Activated CD4-positive, CD25-positive, alpha-beta regulatory T cell treated with anti-CD3 and anti-CD28 coated beads, Interleukin-2, amount 50 U/mL, for 24 hours (primary cell): ENCODE results near the gene DOC2B.
"Not testable (repeated sequence)": the region's sequence is repeated elsewhere in the genome, so short reads cannot be mapped to it uniquely, and the experiment has no call there.

Experiments used
- ATAC-seq, 2 donors: fragments of 150-1000 bp; cut with Tn5 transposase; one replicate each; pipeline ENCODE4 v1.10.0; 2021; ENCODE audit warnings: mild to moderate bottlenecking in 1 of 2, moderate library complexity in 1 of 2

DOC2B gene

DNA sequence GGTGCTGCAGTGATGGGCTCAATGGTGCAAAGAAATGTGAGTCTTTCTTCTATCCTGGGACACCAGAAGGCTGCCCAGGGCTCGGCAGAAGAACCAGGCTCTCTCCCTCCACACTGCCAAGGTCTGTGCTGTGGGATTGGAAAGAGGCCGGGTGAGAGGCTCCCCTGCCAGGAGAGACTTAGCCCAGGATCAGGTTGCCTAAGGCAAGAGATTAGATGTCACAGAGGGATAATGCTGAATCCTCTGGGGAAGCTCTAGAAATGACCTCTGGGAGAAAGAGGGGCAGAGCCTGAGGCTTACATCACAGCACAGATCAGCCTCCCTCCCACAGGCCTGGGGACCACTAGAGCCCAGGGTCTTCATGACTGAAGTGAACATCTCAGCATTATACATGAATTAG lies 5.7 kb upstream of the DOC2B start:
- no peak for ATAC-seq

DNA sequence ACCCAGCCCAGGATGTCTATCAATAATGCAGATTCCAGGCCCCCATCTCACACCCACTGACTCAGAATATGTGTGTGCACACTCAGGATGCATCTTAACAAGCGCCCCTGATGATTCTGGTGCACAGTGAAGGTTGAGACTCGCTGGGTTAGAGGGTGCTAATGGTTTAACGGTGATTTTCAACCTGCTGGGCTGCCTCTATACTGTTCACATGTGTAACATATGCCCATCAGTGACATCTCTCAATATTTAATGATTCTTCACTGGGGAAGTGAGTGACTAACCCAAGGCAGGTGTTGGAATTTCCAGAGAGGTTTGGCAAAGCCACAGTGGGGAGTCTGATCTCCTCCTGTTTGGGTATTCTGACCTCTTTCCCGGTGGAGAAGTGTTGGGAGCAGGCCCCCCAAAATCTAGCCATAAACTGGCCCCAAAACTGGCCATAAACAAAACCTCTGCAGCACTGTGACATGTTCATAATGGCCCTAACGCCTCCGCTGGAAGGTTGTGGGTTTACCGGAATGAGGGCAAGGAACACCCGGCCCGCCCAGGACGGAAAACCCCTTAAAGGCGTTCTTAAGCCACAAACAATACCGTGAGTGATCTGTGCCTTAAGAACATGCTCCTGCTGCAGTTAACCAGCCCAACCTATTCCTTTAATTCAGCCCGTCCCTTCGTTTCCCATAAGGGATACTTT lies 4.1 kb upstream of the DOC2B start:
- ATAC-seq, result peak in 1 of 2 donors; percentile 53

DNA sequence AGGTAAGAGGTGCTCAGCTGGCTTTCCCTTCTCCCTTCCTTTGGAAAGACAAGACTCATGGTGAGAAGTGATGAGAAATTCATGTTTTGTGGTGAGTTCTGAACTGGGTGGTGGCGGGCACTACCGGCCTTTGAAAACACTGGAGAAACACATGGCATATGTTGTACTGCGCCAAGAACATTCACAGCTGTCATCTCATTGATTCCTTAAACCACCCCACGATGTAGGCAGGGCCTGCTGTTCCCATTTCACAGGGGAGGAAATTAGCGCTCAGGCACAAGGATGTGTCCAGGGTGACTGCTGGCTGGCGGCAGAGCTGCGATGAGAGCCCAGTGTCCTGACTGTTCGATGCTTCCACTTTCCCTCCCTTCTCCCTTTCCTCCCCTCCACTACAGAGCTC lies 1.6 kb upstream of the DOC2B start:
- no peak for ATAC-seq

GRCh38 chr17:182050-182751 lies 751 bp upstream of the DOC2B start:
- no peak for ATAC-seq

- no peak for ATAC-seq
These were observed 837 bp downstream of the DOC2B start for GRCh38 chr17:180381-181244.

DNA sequence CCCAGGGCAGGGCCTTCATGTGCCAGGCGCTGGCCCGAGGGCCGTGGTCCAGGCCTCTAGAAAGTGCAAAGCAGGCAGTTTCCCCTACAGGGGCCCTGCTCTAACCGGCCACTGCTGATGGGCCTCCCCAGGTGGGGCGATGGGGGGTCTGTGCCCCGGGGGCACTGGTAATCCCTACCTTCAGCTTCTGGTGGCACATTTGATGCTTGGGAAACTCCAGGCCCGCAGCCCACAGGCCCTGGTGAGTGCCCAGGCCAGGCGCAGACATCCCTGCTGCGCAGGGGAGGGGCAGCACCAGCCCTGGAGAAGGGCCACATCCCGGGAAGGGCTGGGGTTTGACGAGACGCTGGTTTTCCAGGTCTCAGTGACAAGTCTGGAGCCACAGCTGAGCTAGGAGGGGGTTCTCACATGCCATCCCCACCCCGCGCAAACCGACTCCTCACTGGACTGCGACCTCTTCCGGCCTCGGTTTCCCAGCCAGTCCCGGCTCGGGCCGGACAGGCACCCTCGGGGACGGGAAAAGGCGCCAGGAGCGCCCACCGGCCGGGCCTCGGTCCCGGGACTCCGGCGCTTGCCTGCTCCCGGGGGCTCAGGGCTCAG lies 1.6 kb downstream of the DOC2B start:
- ATAC-seq, result no peak

GRCh38 chr17:179066-179432 lies 2.4 kb downstream of the DOC2B start:
- no peak for ATAC-seq

DNA sequence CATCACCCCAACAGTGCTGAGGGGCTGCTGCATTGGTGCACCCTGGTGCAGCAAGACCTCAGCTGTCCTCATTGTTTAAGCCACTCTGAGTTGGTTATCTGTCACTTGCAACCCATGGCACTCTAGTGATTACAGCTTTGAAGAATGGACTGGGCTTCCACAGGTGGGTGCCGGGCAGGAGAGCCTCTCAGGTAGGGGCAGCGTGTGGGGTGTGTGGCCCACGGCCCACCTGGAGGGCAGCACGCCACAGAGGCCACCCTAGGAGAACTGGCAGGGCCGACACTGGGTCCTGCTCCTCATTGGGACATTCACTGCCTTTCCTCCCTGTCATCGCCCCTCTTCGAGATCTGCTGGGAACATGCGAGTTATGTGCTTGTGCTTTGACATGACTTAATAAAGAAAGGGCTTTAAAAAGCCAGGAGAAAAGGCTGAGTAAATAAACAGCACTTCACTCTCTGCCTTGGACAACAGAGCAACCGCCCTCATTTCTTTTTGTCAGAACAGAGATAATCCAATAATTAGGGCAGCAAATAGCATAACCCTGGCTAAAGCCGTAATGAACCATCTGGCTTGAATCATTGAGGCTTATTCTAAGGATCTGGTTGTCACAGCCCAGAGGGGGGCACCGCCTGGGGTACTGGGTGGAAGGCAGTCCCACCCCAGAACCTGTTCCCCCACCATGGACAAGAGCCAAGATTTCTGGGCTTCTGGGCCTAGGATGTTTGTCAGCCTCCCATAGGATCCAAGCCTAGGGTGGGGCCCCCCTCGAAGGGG lies 3.0 kb downstream of the DOC2B start:
- no peak for ATAC-seq

DNA sequence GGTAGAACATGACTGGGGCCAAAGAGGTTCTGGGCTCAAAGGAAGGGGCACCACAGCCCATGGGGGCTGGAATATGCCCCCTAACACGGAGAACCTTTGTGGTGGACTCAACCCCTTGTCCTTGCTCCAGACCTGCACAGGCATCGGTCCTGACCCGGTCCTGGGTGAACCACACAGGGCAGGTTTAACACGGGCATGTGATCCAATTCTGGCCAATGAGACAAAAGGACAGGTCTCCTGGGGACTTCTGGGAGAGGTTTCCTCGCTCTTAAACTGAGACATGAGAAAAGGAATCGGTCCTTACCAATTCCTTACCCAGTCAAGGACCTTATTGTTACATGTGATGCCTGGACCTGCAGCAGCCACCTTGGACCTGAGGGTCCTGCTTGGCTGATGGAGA lies 3.7 kb downstream of the DOC2B start:
- ATAC-seq, result no peak

DNA sequence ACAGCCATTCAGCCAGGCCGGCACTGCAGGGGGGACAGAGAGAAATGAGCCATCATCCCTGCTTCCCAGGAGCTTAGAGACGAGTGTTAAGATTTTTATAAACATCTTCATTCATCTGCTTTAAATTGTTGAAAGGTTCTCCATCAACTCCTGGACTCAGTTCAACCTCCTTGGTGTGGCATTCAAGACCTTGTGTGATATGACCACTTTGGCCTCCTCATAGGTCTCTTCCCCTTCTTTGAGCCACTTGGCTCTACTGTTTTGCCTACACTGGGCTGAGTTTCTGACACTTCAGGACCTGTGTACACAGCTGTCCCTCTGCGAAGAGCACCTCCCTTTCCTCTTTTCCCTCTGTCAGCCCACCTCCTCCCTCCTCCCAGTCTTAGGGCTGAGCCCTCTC lies 4.3 kb downstream of the DOC2B start:
- no peak for ATAC-seq

DNA sequence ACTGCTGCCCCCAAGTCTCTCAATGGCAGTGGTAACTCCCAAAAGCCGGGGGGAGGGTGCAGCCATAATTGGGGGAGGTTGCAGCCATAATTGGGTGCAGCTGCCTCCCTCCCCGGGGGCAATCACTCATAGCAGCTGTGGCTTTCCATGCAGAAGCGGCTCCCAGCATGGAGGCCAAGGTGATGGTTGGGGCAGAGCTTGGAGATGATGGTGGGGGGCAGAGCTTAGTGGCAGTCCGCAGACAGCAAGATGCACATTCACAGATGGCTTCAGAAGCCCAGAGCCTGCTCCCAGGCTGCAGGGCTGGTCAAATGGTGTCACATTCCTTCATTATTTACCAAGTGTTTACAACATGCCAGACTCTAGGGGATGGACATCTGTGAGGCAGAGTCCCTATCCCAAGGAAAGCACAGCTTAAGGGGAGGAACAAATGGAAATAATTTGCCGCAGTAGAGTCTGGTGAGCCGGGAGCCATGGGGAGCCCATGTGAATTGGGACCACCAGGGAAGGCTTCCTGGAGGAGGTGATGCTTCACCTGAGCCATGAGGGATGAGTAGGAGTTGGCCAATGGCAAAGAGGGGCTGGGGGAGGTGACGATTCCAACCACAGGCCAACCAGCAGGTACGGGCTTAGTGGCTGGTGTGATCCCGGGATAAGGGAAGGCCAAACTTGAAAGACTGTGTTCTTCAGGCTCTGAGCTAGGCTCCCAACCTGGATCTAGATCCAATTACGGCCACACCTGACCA lies 8.1 kb downstream of the DOC2B start:
- ATAC-seq, result no peak

GRCh38 chr17:172401-172800 lies 9.0 kb downstream of the DOC2B start:
- ATAC-seq, result no peak

- no peak for ATAC-seq
These were observed 9.6 kb downstream of the DOC2B start for GRCh38 chr17:171871-172270.

DNA sequence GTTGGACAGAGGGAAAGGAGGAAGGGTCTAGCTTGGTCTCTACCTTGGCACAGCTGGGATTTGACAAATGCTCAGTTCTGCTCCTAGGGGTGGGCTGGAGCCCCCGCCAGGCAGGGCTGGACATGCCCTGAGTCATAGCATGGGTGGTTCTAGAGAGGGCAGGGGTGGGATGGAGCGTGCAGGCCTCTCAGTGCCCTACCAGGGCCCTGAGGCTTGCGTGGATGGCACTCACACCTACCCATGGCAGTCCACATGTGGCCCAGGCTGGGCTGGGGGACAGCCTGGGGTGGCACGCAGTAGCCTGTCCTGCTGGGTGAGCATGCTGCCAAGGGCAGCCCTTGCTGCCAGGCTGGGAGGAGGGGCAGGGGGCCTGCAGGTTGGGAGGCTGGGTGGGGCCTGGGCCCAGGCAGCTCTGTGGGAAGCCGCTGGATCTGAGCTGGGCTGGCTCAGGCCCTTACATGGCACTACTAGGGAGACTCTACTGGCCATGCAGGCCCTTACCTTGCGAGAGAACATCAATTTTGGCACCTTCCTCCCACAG lies 11.2 kb downstream of the DOC2B start:
- ATAC-seq, result no peak

DNA sequence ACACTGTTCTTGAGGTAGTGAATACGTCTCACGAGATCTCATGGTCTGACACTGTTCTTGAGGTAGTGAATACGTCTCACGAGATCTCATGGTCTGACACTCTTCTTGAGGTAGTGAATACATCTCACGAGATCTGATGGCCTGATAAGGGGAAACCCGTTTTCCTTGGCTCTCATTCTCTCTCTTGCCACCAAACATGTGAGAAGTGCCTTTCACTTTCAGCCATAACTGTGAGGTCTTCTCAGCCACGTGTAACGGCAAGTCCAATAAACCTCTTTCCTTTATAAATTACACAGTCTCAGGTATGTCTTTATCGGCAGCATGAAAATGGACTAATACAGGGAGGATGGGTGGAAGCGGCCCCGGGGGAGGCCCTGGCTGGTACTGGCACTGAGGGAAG lies 12.8 kb downstream of the DOC2B start:
- not testable (repeated sequence) for ATAC-seq

DNA sequence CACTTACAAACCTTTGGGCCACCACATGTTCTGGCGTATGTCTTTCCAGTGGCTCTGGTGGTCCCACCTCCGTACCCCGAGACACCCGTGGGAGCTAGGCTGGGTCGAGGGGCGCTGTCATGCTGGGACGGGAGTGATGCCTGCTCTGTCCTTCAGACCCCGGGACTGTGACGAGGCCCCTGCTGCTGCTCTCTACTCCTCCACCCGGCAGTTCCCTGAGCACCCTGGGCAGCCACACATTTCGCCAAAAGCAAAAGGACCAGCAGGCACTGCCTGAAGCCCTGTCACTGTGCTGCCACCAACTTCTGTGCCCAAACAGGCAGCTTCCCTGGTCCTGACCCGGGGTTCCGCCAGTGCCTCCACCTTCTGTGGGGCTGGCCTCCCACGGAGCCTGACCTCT lies 15.5 kb downstream of the DOC2B start:
- no peak for ATAC-seq

DNA sequence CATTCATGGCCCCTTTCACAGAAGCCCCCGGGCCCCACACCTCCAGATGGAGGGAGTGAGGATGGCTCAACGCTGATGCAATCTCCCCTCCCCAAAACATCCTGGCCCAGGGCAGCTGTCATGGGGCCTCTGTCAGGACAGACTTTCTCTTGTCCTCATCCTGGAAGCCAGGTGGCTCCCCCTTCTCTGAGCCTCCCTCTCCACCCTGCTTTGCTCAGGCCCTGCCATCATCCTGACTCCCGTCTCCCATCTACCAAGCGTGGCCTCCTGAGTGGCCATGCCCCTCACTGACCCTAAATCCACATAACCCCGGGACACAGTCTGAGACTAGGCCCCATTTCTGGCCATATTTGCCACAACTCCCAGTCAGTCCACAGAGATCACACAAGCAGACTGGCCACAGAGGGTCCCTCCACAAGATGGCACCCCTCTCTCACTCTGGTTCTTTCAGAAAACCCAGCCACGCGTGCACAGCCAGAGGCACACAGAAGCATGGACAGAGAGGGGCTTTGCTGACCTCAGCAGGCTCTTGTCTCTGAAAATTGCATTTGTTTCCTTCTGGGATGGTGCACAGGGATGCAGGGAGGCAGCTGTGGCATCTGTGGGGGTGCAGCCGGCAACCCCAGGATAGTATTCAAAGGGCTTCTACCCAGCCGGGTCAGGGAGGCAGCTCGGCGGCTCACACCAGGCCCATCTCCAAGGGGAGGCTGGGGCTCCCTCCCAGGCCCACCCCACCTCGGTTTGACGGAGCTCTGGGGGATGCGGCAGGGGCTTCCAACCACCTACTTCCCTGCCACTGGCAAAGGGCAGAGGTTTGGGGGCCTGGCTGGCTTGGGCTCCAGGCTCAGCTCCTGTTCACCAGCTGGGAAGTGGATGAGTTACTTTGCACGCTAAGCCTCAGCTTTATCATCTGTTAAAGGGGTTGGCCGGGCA lies 16.9 kb downstream of the DOC2B start:
- ATAC-seq, result no peak

- ATAC-seq, result no peak
These were observed 17.8 kb downstream of the DOC2B start for GRCh38 chr17:163514-164098.

- ATAC-seq, result no peak
These were observed 18.8 kb downstream of the DOC2B start for GRCh38 chr17:162689-163088.

DNA sequence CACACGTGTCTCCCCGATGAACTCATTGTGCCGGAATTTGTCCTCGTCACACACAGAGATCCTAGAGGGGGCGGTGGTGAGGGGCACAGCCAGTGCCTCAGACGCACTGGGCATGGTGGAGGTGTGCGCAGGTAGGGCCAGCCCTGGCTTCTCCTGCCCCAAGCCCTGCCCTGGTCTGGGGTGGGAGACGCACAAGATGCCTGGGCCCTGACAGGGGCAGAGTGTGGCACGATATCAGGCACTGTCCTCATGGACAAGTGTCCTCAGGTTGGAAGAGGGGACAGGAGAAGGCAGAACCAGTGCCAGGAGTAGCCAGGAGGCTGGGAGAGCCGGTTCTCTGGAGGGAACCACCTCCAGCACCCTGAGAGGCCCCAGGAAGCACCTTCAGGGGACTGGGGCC lies 20.0 kb downstream of the DOC2B start:
- ATAC-seq, result no peak
